A549 (cell line): Measurements from ENCODE around the gene ANKFY1. TPM values are rescaled to one million over a fixed set of nuclear protein-coding genes. Genes with fewer than 3 reads are reported as not detected.

Experiments
- ATAC-seq, 2 experiments: fragments of 200-7000 bp in 1 of 2; fragments of >200 bp in 1 of 2; cut with Nextera tagmentation in 1 of 2; cut with Tn5 transposase in 1 of 2; 3 replicates each; pipeline versions ENCODE4 v1.8.0 to v1.9.1; 2018 to 2020; ENCODE audit warnings: mild to moderate bottlenecking in 1 of 2, moderate library complexity in 1 of 2
- CTCF ChIA-PET: fragments of 300-600 bp; sonication (Branson Sonifier 250); formaldehyde crosslinking; extraction: SDS; loops from one replicate; lab custom pipeline; 2021; ENCODE audit warnings: antibody characterized with exemption, inconsistent platforms; lab: Yijun Ruan, JAX
- POLR2A ChIA-PET: fragments of 350-600 bp; formaldehyde crosslinking; extraction: SDS; loops from one replicate; lab custom pipeline; 2021; ENCODE audit warnings: antibody characterized with exemption, inconsistent platforms; lab: Yijun Ruan, JAX
- DNase-seq, 2 experiments: peaks; one replicate each; pipeline versions ENCODE4 v3.0.0 to v3.0.0-alpha.2; 2011 to 2016; ENCODE audit warnings: low read depth in 1 of 2, low spot score in 1 of 2
- FAIRE-seq: peaks from 2 replicates; lab custom pipeline; 2011; peaks lifted over from hg19 to GRCh38; lab: Jason Lieb, UNC
- H3K27ac ChIP-seq, 2 experiments: fragments of >200 bp; sonication (Bioruptor Twin); formaldehyde crosslinking; 3 replicates each; pipeline ENCODE4 v1.5.1; 2016 to 2017
- H3K4me1 ChIP-seq: fragments of >200 bp; sonication (Bioruptor Twin); formaldehyde crosslinking; 3 replicates; pipeline ENCODE4 v1.6.1; 2016
- H3K4me2 ChIP-seq: fragments of >200 bp; sonication (Bioruptor Twin); formaldehyde crosslinking; 3 replicates; pipeline ENCODE4 v1.6.1; 2016
- H3K4me3 ChIP-seq: fragments of >200 bp; sonication (Bioruptor Twin); formaldehyde crosslinking; 3 replicates; pipeline ENCODE4 v1.5.1; 2016
- H3K9me3 ChIP-seq: fragments of >200 bp; sonication (Bioruptor Twin); formaldehyde crosslinking; 3 replicates; pipeline ENCODE4 v1.6.1; 2016
- BHLHE40 ChIP-seq: IDR thresholded peaks from 2 replicates; pipeline ENCODE4 v1.6.1; 2012; ENCODE audit warnings: low read depth, low read length, inconsistent platforms
- CHD2 ChIP-seq: fragments of 150-350 bp; IDR thresholded peaks from 2 replicates; pipeline ENCODE4 v1.6.1; 2014; ENCODE audit warnings: low read length; ENCODE audit not compliant: partially characterized antibody
- FOXS1 ChIP-seq: fragments of 250-450 bp; sonication (Bioruptor Pico); IDR thresholded peaks from 2 replicates; pipeline ENCODE4 v1.5.0; 2020; ENCODE audit warnings: mild to moderate bottlenecking, moderate library complexity
- GATA3 ChIP-seq: IDR thresholded peaks from 2 replicates; pipeline ENCODE4 v1.6.1; 2012; ENCODE audit warnings: borderline replicate concordance
- HDAC2 ChIP-seq: fragments of 200-600 bp; sonication (generic); IDR thresholded peaks from 2 replicates; pipeline ENCODE4 v1.6.1; 2016
- HEYL ChIP-seq: fragments of 250-450 bp; sonication (Bioruptor Pico); IDR thresholded peaks from 2 replicates; pipeline ENCODE4 v1.8.0; 2021; ENCODE audit warnings: mild to moderate bottlenecking, moderate library complexity
- JUN ChIP-seq, 2 experiments: fragments of >200 bp; sonication (Bioruptor Twin); formaldehyde crosslinking; IDR thresholded peaks; 2 replicates in 1 of 2; 3 replicates in 1 of 2; pipeline ENCODE4 v1.6.1; 2016 to 2017
- KDM1A ChIP-seq: fragments of 200-600 bp; sonication (generic); IDR thresholded peaks from 2 replicates; pipeline ENCODE4 v1.6.1; 2016; ENCODE audit warnings: low read depth, mild to moderate bottlenecking
- KDM5A ChIP-seq: fragments of 200-600 bp; sonication (generic); IDR thresholded peaks from 2 replicates; pipeline ENCODE4 v1.6.1; 2016; ENCODE audit warnings: antibody characterized with exemption, mild to moderate bottlenecking
- NFE2L2 ChIP-seq: fragments of 150-350 bp; conservative IDR thresholded peaks from 2 replicates; pipeline ENCODE4 v1.6.1; 2014; ENCODE audit warnings: low read length
- NPAS2 ChIP-seq: fragments of 250-450 bp; sonication (Bioruptor Pico); IDR thresholded peaks from 2 replicates; pipeline ENCODE4 v1.8.0; 2022; ENCODE audit warnings: mild to moderate bottlenecking, moderate library complexity, borderline replicate concordance
- PHF8 ChIP-seq: fragments of 200-600 bp; sonication (generic); IDR thresholded peaks from 2 replicates; pipeline ENCODE4 v1.6.1; 2016; ENCODE audit warnings: low read depth, mild to moderate bottlenecking, antibody characterized with exemption, moderate library complexity, borderline replicate concordance
- POLR2A ChIP-seq: IDR thresholded peaks from 2 replicates; pipeline ENCODE4 v1.6.1; 2012; ENCODE audit warnings: mild to moderate bottlenecking, low read length
- RAD21 ChIP-seq, 2 experiments: fragments of >200 bp in 1 of 2; sonication (Bioruptor Twin) in 1 of 2; formaldehyde crosslinking in 1 of 2; IDR thresholded peaks in 1 of 2; conservative IDR thresholded peaks in 1 of 2; 2 replicates in 1 of 2; 3 replicates in 1 of 2; pipeline ENCODE4 v1.6.1; 2012 to 2018; ENCODE audit warnings: inconsistent platforms in 1 of 2
- SMC3 ChIP-seq: fragments of >200 bp; sonication (Bioruptor Twin); formaldehyde crosslinking; IDR thresholded peaks from 3 replicates; pipeline ENCODE4 v1.6.1; 2018; ENCODE audit warnings: inconsistent platforms
- TP53 ChIP-seq: fragments of 250-450 bp; sonication (Bioruptor Pico); IDR thresholded peaks from 2 replicates; pipeline ENCODE4 v1.5.0; 2021; ENCODE audit warnings: mild to moderate bottlenecking, moderate library complexity
- ZNF302 ChIP-seq: fragments of 250-450 bp; sonication (Bioruptor Pico); IDR thresholded peaks from 2 replicates; pipeline ENCODE4 v1.9.0; 2021; ENCODE audit warnings: inconsistent platforms, mild to moderate bottlenecking, moderate library complexity
- WGBS: methylation state at CpG from one replicate; pipeline ENCODE4 v1.1.6; 2017; ENCODE audit errors: missing lambda C conversion rate; 5-methylcytosine and 5-hydroxymethylcytosine counted together
- polyA plus RNA-seq, 4 experiments: library from polyadenylated mRNA; depleted of rRNA in 3 of 4; stranded (reverse); fragments of >200 nt; fragmentation: RNase III in 1 of 4; extraction: RNeasy Plus Mini Kit Qiagen cat#74134 plus additional on column Dnase treatment in 1 of 4; gene quantifications; 2 replicates in 3 of 4; 3 replicates in 1 of 4; pipeline ENCODE4 v1.2.3, GENCODE V29; 2011 to 2017
- TF ChIP-seq, protein P1 (sequence below): IDR thresholded peaks from 2 replicates; pipeline ENCODE4 v1.6.1; 2012; ENCODE audit warnings: low read depth, borderline replicate concordance
- TF ChIP-seq, protein P2 (sequence below): fragments of >200 bp; sonication (Bioruptor Twin); formaldehyde crosslinking; IDR thresholded peaks from 2 replicates; pipeline ENCODE4 v1.6.1; 2016
- TF ChIP-seq, protein P3 (sequence below): fragments of >200 bp; sonication (Bioruptor Twin); formaldehyde crosslinking; IDR thresholded peaks from 3 replicates; pipeline ENCODE4 v1.5.1; 2016
- TF ChIP-seq, protein P4 (sequence below): fragments of 150-350 bp; IDR thresholded peaks from 2 replicates; pipeline ENCODE4 v1.6.1; 2014; ENCODE audit warnings: low read depth, mild to moderate bottlenecking, low read length
- TF ChIP-seq, protein P5 (sequence below): fragments of 200-600 bp; sonication (generic); IDR thresholded peaks from 2 replicates; pipeline ENCODE4 v1.6.1; 2016; ENCODE audit warnings: antibody characterized with exemption, mild to moderate bottlenecking, moderate library complexity
- TF ChIP-seq, protein P6 (sequence below): fragments of 250-450 bp; sonication (Bioruptor Pico); IDR thresholded peaks from 2 replicates; pipeline ENCODE4 v1.5.0; 2021; ENCODE audit warnings: mild to moderate bottlenecking, moderate library complexity, borderline replicate concordance

Gene ANKFY1
- polyA plus RNA-seq, 2 of the 4 experiments (the other 2 are of a cell fraction) = 28.5 to 51.7 TPM

DNA sequence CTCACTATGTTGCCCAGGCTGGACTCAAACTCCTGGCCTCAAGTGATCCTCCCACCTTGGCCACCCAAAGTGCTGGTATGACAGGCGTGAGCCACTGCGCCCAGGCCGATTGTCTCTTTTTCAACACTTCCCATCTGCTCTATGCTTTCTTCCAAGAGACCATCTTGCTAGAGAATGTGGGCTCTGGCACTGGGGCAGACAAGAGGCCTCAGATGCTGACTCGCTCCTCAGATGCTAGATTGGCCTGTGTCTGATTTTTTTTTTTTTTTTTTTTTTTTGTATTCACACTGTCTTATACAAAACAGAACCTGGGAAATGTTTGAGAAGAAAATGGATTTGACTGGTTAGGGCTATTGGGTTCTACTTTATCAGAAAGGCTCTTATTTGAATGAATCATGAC lies 62.6 kb downstream of the ANKFY1 start:
- no peak overlapping the region for H3K4me2 ChIP-seq
- FAIRE-seq (no peak), ATAC-seq (no peak), DNase-seq (no peak)
- POLR2A ChIA-PET = no interaction called here
- no peaks in the 10 kb centered on the region for H3K9me3 ChIP-seq
- TF ChIP-seq GATA3 = no peak
- TF ChIP-seq, protein P1, sequence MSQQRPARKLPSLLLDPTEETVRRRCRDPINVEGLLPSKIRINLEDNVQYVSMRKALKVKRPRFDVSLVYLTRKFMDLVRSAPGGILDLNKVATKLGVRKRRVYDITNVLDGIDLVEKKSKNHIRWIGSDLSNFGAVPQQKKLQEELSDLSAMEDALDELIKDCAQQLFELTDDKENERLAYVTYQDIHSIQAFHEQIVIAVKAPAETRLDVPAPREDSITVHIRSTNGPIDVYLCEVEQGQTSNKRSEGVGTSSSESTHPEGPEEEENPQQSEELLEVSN = no peak
- TF ChIP-seq HDAC2 = no peak
- no peak for TF ChIP-seq ZNF302 (CRISPR knock-in tag)
- no peak for TF ChIP-seq FOXS1 (CRISPR knock-in tag)
- TF ChIP-seq, protein P2, sequence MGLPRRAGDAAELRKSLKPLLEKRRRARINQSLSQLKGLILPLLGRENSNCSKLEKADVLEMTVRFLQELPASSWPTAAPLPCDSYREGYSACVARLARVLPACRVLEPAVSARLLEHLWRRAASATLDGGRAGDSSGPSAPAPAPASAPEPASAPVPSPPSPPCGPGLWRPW = no peak
- no peak for TF ChIP-seq POLR2A
- TF ChIP-seq CHD2 = no peak
- TF ChIP-seq, all 56 proteins: peak for 0
- Histone ChIP-seq H3K27ac (no peak overlapping the region), H3K4me1 (no peaks in the 10 kb centered on the region), H3K4me3 (no peak overlapping the region)
- CTCF ChIA-PET = interaction anchor here (0.7 to 13.7 kb wide), 16 partner anchors 12 to 279 kb away, joined by 3 to 157 read pairs (median 4); no protein-coding TSS in a partner anchor
- WGBS = over 99% methylated on average over 4 of the region's 4 CpGs

DNA sequence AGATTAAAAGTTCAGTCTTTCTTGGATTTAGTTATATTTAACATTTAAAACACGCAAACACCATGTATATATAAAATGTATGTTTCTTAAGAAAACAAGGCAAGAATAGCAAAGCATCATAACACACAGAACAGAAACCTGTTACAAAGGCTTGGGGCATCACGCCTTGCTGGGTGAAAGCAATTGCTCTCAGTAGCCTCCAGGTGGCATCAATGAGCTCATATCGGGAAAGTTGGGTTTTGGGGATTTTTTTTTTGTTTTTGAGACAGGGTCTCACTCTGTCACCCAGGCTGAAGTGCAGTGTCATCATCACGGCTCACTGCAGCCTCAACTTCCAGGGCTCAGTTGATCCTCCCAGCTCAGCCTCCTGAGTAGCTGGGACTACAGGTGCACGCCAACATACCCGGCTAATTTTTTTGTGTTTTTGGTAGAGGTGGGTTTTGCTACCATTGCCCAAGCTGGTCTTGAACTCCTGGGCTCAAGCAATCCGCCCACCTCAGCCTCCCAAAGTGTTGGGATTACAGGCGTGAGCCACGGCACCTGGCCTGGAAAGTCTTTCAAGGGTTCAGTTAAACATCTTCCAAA lies 63.9 kb downstream of the ANKFY1 start:
- H3K4me2 ChIP-seq = no peak overlapping the region
- FAIRE-seq = peak; percentile 98
- ATAC-seq = peak; percentile 76 to 84; a peak in 5 of 6 replicates
- CTCF ChIA-PET = interaction anchor here (0.6 to 13.7 kb wide), 52 partner anchors 12 to 398 kb away, joined by 3 to 157 read pairs (median 4); partner anchors contain the start of gene ANKFY1
- H3K4me1 ChIP-seq = no peaks in the 10 kb centered on the region
- DNase-seq = peak; percentile 59 to 81
- H3K27ac ChIP-seq = no peak overlapping the region
- POLR2A ChIA-PET = interaction anchor here (0.6 to 1.0 kb wide), 4 partner anchors 29 to 64 kb away, joined by 3 to 6 read pairs (median 3); partner anchors contain the start of genes ANKFY1, CYB5D2 and ZZEF1
- H3K9me3 ChIP-seq = no peaks in the 10 kb centered on the region
- 42% methylated on average over 9 of the region's 9 CpGs for WGBS
- H3K4me3 ChIP-seq = no peak overlapping the region
- TF ChIP-seq HEYL (CRISPR knock-in tag) (no peak), NFE2L2 (no peak), SMC3 (peak; percentile 82), RAD21 (conservative IDR thresholded peaks at IDR 0.05 in 1 of 2, IDR thresholded peaks at IDR 0.05 in 1 of 2) (peak; percentile 62), KDM1A (no peak)
- TF ChIP-seq, protein P3, sequence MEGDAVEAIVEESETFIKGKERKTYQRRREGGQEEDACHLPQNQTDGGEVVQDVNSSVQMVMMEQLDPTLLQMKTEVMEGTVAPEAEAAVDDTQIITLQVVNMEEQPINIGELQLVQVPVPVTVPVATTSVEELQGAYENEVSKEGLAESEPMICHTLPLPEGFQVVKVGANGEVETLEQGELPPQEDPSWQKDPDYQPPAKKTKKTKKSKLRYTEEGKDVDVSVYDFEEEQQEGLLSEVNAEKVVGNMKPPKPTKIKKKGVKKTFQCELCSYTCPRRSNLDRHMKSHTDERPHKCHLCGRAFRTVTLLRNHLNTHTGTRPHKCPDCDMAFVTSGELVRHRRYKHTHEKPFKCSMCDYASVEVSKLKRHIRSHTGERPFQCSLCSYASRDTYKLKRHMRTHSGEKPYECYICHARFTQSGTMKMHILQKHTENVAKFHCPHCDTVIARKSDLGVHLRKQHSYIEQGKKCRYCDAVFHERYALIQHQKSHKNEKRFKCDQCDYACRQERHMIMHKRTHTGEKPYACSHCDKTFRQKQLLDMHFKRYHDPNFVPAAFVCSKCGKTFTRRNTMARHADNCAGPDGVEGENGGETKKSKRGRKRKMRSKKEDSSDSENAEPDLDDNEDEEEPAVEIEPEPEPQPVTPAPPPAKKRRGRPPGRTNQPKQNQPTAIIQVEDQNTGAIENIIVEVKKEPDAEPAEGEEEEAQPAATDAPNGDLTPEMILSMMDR = peak; percentile 81

DNA sequence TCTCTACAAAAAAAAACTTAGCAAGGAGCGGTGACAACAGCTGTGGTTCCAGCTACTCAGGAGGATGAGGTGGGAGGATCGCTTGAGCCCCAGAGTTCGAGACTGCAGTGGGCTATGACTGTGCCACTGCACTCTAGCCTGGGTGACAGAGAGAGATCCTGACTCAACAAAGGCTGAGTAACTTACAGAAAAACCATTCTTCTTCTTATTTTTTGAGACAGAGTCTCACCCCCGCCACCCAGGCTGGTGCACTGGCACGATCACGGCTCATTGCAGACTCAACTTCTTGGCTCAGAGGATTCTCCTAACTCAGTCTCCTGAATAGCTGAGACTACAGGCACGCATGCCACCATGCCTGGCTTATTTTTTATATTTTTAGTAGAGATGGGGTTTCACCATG lies 64.8 kb downstream of the ANKFY1 start:
- CTCF ChIA-PET = interaction anchor here (0.7 to 13.7 kb wide), 7 partner anchors 14 to 216 kb away, joined by 3 to 157 read pairs (median 8); no protein-coding TSS in a partner anchor
- H3K4me1 ChIP-seq = no peaks in the 10 kb centered on the region
- no peak for ATAC-seq
- FAIRE-seq = no peak
- no peaks in the 10 kb centered on the region for H3K9me3 ChIP-seq
- 78% methylated on average over 7 of the region's 7 CpGs for WGBS
- no peak overlapping the region for H3K4me2 ChIP-seq
- no peak overlapping the region for H3K4me3 ChIP-seq
- H3K27ac ChIP-seq = no peak overlapping the region
- POLR2A ChIA-PET = no interaction called here
- no peak for DNase-seq
- TF ChIP-seq BHLHE40 (no peak), FOXS1 (CRISPR knock-in tag) (no peak), KDM5A (no peak), JUN (IDR thresholded peaks at IDR 0.05) (no peak), PHF8 (no peak), NPAS2 (CRISPR knock-in tag) (no peak), SMC3 (no peak), ZNF302 (CRISPR knock-in tag) (no peak), TP53 (CRISPR knock-in tag) (no peak), RAD21 (conservative IDR thresholded peaks at IDR 0.05 in 1 of 2, IDR thresholded peaks at IDR 0.05 in 1 of 2) (no peak)
- TF ChIP-seq, protein P4, sequence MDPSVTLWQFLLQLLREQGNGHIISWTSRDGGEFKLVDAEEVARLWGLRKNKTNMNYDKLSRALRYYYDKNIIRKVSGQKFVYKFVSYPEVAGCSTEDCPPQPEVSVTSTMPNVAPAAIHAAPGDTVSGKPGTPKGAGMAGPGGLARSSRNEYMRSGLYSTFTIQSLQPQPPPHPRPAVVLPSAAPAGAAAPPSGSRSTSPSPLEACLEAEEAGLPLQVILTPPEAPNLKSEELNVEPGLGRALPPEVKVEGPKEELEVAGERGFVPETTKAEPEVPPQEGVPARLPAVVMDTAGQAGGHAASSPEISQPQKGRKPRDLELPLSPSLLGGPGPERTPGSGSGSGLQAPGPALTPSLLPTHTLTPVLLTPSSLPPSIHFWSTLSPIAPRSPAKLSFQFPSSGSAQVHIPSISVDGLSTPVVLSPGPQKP = no peak
- TF ChIP-seq, protein P5, sequence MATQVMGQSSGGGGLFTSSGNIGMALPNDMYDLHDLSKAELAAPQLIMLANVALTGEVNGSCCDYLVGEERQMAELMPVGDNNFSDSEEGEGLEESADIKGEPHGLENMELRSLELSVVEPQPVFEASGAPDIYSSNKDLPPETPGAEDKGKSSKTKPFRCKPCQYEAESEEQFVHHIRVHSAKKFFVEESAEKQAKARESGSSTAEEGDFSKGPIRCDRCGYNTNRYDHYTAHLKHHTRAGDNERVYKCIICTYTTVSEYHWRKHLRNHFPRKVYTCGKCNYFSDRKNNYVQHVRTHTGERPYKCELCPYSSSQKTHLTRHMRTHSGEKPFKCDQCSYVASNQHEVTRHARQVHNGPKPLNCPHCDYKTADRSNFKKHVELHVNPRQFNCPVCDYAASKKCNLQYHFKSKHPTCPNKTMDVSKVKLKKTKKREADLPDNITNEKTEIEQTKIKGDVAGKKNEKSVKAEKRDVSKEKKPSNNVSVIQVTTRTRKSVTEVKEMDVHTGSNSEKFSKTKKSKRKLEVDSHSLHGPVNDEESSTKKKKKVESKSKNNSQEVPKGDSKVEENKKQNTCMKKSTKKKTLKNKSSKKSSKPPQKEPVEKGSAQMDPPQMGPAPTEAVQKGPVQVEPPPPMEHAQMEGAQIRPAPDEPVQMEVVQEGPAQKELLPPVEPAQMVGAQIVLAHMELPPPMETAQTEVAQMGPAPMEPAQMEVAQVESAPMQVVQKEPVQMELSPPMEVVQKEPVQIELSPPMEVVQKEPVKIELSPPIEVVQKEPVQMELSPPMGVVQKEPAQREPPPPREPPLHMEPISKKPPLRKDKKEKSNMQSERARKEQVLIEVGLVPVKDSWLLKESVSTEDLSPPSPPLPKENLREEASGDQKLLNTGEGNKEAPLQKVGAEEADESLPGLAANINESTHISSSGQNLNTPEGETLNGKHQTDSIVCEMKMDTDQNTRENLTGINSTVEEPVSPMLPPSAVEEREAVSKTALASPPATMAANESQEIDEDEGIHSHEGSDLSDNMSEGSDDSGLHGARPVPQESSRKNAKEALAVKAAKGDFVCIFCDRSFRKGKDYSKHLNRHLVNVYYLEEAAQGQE = no peak
- TF ChIP-seq, protein P6, sequence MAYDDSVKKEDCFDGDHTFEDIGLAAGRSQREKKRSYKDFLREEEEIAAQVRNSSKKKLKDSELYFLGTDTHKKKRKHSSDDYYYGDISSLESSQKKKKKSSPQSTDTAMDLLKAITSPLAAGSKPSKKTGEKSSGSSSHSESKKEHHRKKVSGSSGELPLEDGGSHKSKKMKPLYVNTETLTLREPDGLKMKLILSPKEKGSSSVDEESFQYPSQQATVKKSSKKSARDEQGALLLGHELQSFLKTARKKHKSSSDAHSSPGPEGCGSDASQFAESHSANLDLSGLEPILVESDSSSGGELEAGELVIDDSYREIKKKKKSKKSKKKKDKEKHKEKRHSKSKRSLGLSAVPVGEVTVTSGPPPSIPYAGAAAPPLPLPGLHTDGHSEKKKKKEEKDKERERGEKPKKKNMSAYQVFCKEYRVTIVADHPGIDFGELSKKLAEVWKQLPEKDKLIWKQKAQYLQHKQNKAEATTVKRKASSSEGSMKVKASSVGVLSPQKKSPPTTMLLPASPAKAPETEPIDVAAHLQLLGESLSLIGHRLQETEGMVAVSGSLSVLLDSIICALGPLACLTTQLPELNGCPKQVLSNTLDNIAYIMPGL (CRISPR knock-in tag) = no peak
